Skeletal muscle satellite cell (primary cell): ENCODE measurements around the gene TOR4A.
A peak's percentile ranks its signal among the peaks of the same experiment; 100 is the strongest.

Source experiments
- H3K27me3 ChIP-seq: 2 replicates; pipeline ENCODE4 v1.7.0; 2013; ENCODE audit warnings: low read length; ENCODE audit not compliant: control insufficient read depth, insufficient read depth
- H3K36me3 ChIP-seq: 2 replicates; pipeline ENCODE4 v1.7.0; 2013; ENCODE audit warnings: mild to moderate bottlenecking, control low read depth, low read length; ENCODE audit not compliant: insufficient read depth
- H3K4me1 ChIP-seq: 2 replicates; pipeline ENCODE4 v1.7.0; 2013; ENCODE audit warnings: low read length; ENCODE audit not compliant: control insufficient read depth, insufficient read depth
- H3K4me2 ChIP-seq: 2 replicates; pipeline ENCODE4 v1.7.0; 2013; ENCODE audit warnings: mild to moderate bottlenecking, low read length
- H3K4me3 ChIP-seq: 2 replicates; pipeline ENCODE4 v1.7.0; 2013; ENCODE audit warnings: low read length
- H3K9ac ChIP-seq: 2 replicates; pipeline ENCODE4 v1.7.0; 2013; ENCODE audit warnings: mild to moderate bottlenecking, low read depth, low read length, moderate library complexity
- H3K9me3 ChIP-seq: replicated peaks from 2 replicates; pipeline ENCODE4 v1.7.0; 2013; ENCODE audit warnings: mild to moderate bottlenecking, control low read depth, low read length

The TOR4A gene

DNA sequence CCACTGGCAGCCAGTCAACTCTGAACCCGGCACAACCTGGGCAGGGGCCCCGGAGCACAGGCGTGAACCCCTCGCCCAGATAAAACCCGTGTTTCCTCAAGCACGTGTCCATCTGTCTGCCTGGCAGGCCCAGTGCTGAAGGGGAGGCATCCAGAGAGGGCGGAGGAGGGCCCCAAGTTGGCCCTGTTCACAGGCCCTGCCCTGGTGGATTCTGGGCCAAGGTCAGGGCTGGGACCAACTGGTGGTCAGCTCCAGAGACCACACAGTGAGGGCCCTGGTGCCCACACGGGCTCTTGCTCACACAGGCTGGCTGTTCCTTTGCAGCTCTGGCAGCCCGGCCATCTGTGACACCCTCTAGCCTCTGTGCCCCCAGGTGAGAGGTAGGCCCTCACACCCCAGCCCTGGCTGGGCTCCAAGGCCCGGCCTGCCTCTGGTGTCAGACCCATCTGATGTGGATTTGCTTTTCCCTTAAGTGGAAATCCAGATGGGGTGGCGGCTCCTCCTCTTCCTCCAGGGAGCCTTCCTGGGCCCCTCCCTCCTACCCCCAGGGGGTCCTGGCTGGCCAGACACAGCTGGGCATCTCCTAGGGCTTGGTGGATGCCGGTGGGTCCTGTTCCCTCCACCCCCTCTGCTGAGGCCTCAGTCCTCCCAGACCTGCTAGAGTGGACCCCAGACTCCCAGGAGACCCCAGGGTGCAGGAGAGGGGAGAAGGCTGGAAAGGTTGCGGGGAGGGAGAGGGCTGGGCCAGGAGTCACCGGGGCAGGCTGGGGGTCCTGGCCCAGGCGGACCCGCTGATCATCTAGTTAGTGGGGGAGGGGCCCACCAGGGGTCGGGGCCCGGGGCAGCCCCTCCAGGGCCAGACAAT lies 27.0 kb upstream of the TOR4A start:
- Histone ChIP-seq H3K4me1 (peaks cover 8% of the 10 kb centered on the region), H3K9me3 (no peaks in the 10 kb centered on the region), H3K27me3 (no peaks in the 10 kb centered on the region), H3K4me3 (no peak overlapping the region), H3K36me3 (no peaks in the 10 kb centered on the region), H3K4me2 (no peak overlapping the region), H3K9ac (no peak overlapping the region)

DNA sequence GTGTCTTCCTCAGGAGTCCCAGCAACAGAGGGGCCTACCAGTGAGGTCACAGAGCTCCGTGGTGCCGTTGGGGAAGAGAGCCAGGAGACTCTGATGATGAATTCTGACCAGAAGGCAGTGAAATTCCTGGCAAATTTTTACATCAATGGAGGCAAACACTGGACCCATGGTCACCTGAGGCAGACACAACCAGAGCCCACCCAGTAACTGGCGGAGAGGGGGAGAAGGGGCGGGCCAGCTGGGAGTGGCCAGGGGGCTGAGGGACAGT lies 26.4 kb upstream of the TOR4A start, which contains the start of gene STPG3:
STPG3 (plus strand) TSS at position 93 of the 268 bp plus-strand sequence; CDS start at position 94, 1 bp downstream.
- no peak within 1 kb of the TSS for H3K4me3 ChIP-seq
- H3K4me2 ChIP-seq, result no peak within 1 kb of the TSS
- no peaks in the 10 kb centered on the region for H3K27me3 ChIP-seq
- H3K9ac ChIP-seq, result no peak within 1 kb of the TSS
- peaks cover 10% of the 10 kb centered on the region for H3K4me1 ChIP-seq
- H3K9me3 ChIP-seq, result no peaks in the 10 kb centered on the region
- H3K36me3 ChIP-seq, result no peaks in the 10 kb centered on the region

DNA sequence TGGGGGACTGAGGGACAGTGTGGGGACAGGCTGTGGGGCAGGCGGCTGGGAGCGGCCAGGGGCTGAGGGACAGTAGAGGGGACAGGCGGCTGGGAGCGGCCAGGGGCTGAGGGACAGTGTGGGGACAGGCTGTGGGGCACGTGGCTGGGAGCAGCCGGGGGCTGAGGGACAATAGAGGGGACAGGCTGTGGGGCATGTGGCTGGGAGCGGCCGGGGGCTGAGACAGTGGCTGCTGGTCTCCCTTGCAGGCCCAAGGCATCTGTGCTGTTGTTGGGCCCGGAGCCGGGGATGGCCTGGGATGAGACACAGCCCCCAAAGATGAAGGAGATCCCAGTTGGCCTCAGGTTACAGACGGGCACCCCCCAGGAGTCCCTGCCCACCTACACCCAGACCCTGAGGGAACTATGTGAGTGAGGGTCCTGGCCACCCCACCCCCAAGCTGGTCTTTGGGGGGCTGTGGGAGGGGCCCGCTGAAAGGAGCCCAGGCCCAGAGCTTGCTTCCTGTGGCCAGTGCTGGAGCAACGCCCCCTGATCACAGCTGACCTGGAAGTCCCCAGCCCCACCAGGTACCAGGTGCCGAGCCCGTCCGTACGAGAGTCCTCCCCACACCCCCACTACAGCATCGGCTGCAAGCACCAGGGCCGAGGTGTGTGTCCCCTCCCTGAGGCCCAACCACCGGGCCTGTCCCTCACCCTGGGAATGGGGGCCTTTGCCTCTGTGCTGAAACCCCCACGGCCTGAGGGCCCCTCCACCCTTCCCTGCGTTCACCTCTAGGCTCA lies 25.8 kb upstream of the TOR4A start:
- Histone ChIP-seq H3K9me3 (no peaks in the 10 kb centered on the region), H3K4me1 (peaks cover 15% of the 10 kb centered on the region), H3K9ac (no peak overlapping the region), H3K4me2 (no peak overlapping the region), H3K27me3 (no peaks in the 10 kb centered on the region), H3K4me3 (no peak overlapping the region), H3K36me3 (peaks cover 4% of the 10 kb centered on the region)

DNA sequence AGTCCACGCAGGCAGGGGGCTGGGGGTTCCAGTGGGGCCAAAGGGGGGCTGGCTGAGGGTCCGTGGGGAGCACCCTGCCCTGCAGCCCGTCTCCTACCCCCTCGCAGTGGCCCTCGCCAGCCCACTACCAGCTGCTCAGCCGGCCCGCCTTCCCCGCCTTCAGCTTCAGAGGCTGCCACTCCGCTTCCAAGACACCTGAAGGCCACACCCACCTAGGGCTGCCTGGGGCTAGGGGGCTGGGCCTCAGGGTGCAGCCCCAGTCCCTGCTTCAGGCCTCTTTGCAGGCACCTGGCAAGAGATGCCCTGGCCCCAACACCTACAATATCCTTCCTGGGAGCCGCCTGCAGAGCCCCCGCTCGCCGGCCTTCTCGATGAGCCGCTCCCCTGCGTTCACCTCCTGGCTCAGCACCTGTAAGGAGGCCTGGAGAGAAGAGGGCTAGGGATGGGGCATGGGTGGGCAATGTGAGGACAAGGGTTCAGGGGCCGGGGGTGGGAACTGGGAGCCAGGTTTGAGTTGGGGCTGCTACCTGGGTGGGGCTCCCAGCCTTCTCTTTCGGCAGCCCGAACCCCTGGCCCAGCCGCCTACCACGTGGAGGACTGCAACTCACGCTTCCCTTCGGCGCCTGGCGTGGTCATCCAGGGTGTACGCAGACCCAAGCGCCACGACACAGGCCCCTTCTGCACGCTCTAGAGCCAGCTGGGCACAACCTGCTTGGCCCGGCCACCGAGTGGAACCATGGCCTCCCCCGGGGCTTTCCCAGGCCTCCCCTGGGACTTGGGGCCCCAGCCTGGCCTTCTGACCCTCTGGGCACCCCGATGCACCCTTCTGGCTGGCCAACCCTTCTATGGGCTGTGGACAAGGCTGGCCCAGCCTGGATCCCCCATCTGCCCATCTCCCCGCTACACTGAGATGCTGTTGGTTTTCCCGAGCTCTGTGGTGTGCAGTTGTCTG lies 24.7 kb upstream of the TOR4A start:
- no peak overlapping the region for H3K4me3 ChIP-seq
- no peaks in the 10 kb centered on the region for H3K9me3 ChIP-seq
- peaks cover 9% of the 10 kb centered on the region for H3K36me3 ChIP-seq
- H3K9ac ChIP-seq, result no peak overlapping the region
- no peaks in the 10 kb centered on the region for H3K27me3 ChIP-seq
- peaks cover 19% of the 10 kb centered on the region for H3K4me1 ChIP-seq
- no peak overlapping the region for H3K4me2 ChIP-seq

DNA sequence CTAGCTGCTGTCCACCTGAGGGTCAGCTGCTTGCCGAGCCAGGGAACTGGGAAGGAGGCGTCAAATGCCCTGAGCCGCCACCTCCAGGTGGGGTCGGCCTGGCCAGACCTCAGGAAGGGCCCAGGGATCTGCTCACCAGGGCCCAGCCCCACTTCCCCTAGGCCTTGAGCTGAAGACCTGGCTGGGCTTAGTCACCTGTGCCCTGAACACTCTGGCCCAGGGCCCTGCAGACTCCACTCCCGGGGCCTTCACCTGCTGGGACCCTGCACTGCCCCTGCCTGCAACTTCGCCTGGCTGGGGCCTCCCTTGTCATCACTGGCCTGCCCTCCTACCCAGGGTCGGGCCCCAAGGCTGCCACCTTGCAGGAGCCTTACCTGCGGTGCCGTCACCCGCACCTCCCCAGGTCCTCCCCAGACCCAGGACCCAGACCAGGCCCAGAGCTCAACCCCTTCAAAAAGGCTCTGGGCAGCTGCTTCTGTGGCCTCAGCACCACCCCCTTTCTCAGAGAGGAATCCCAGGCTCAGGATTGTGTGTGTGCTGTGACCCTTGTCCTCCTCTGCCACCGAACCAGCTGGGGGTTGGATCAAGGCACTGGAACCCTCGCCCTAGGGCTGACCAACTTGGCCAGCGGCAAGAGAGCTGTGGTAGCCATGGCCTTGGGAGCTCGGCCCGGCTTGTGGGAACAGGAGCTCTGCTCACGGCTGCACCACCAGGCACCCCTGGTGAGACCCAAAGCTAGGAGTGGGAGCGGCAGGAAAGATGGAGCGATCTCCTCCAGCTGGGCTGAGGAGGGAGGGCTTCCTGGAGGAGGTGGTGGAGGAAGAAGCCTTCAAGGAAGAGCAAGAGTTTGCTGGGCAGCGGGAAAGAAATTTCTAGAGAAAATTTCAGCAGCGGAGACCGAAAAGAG lies 23.6 kb upstream of the TOR4A start:
- Histone ChIP-seq H3K4me3 (peak overlapping the region; percentile 89), H3K9ac (peak overlapping the region; percentile 96), H3K27me3 (no peaks in the 10 kb centered on the region), H3K4me2 (peak overlapping the region; percentile 99), H3K4me1 (peaks cover 19% of the 10 kb centered on the region), H3K9me3 (no peaks in the 10 kb centered on the region), H3K36me3 (peaks cover 17% of the 10 kb centered on the region)

DNA sequence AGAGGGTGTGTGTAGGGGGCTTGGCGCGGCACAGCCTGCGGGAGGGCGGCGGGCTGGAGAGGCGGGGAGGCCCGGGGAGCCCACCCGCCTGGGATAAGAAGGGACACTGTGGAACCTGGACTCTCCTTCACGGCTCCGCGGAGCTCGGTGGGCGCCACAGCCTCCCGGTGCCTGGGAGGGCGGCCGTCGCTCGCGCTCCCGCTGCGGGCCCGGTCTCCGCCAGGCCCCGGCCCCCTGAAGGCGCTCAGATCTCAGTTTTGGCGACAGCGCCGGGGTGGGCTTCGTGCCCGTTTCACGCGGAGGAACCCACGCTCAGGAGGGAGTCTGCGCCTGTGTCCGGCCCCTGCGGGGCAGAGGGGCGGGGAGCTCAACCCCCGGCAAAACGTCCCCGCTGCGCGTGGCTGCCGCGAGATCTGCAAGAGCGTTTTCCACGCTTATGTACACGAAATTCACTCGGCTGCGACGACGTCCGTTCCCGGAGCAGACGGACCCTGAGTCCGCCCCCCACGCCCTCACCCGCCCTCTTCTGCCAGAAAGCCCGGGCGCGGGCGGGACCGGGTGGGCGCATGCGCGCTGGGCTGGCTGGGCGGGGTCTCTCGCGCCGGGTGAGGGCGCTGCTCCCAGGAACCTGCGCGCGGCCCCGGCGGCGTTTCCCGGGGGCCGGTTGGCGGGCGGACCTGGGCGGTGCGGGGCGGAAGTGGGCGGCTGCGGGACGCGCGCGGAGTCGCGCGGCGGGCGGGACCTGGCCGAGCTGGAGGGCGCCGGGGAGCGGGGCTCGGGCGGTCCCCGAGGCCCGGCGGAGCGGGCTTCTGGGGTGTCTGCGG lies 22.7 kb upstream of the TOR4A start, which contains the start of gene NELFB:
NELFB (plus strand) TSS at position 704 of the 824 bp plus-strand sequence.
- H3K4me1 ChIP-seq, result peaks cover 19% of the 10 kb centered on the region
- peak within 1 kb of the TSS; percentile 99 for H3K4me2 ChIP-seq
- peak within 1 kb of the TSS; percentile 96 for H3K9ac ChIP-seq

DNA sequence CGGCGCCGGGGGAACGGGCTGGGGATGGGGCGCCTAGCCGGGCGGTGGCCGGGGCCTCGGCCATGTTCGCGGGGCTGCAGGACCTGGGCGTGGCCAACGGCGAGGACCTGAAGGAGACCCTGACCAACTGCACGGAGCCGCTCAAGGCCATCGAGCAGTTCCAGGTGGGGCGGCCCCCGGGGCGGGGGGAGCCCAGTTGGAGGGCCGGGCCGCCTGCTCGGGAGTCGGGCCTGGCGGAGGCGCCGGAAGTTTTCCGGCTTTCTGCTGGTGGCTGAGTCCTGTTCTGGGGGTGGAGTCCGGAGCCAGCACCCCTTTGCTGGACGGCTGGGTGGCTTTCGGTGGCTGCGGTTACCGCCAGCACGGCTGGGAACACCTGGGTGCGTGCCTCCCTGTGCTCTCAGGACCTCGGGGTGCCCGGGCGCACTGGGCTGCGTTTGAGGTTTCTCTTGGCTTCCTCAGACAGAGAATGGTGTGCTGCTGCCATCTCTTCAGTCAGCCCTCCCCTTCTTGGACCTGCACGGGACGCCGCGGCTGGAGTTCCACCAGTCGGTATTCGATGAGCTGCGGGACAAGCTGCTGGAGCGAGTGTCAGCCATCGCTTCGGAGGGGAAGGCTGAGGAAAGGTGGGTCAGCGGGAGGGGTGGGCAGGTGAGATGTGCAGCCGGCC lies 21.9 kb upstream of the TOR4A start:
- peak overlapping the region; percentile 88 for H3K4me2 ChIP-seq
- peaks cover 19% of the 10 kb centered on the region for H3K4me1 ChIP-seq
- no peaks in the 10 kb centered on the region for H3K9me3 ChIP-seq
- H3K27me3 ChIP-seq, result no peaks in the 10 kb centered on the region
- H3K4me3 ChIP-seq, result peak overlapping the region; percentile 89
- H3K9ac ChIP-seq, result peak overlapping the region; percentile 96
- peaks cover 22% of the 10 kb centered on the region for H3K36me3 ChIP-seq

More for the DNA sequence above, 22.7 kb upstream of the TOR4A start, which contains the start of gene NELFB:
- Histone ChIP-seq H3K27me3 (no peaks in the 10 kb centered on the region), H3K36me3 (peaks cover 22% of the 10 kb centered on the region), H3K9me3 (no peaks in the 10 kb centered on the region), H3K4me3 (peak within 1 kb of the TSS; percentile 89)

DNA sequence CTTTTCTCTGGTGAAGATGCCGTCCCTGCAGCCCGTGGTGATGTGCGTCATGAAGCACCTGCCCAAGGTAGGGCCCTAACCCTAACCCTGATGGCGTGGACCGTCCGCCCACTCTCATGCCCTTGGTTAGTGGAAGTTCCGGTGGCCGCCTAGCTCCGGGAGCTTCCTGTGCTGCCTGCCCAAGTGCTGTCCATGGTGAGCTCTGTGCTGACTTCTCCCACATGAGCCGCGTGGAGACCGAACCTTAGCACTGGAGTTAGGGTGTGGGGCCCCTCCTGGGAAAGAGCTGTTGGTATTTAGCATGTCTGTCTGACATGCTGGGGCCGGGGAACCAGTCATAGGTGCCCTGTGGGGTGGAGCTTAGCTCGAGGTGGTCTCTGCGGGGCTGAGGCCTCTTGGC lies 21.2 kb upstream of the TOR4A start:
- Histone ChIP-seq H3K27me3 (no peaks in the 10 kb centered on the region), H3K36me3 (peaks cover 22% of the 10 kb centered on the region), H3K9me3 (no peaks in the 10 kb centered on the region), H3K4me1 (peaks cover 19% of the 10 kb centered on the region), H3K4me3 (peak overlapping the region; percentile 89), H3K4me2 (peak overlapping the region; percentile 88), H3K9ac (peak overlapping the region; percentile 96)

DNA sequence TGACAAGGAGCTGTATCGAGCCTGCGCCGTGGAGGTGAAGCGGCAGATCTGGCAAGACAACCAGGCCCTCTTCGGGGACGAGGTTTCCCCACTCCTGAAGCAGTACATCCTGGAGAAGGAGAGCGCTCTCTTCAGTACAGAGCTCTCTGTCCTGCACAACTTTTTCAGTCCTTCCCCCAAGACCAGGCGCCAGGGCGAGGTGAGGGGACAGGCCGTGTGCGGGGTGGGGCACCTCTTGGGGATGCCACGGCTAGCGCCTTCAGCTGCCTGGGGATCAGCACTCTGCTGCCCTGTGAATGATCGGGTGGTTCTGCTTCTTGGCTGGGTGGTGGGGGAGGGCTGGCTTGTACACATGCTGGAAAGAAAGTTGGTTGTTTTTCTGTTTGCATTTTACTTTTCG lies 20.7 kb upstream of the TOR4A start:
- Histone ChIP-seq H3K9ac (no peak overlapping the region), H3K36me3 (peaks cover 22% of the 10 kb centered on the region), H3K9me3 (no peaks in the 10 kb centered on the region), H3K4me3 (peak overlapping the region; percentile 89), H3K4me1 (peaks cover 20% of the 10 kb centered on the region), H3K4me2 (peak overlapping the region; percentile 88), H3K27me3 (no peaks in the 10 kb centered on the region)
